ENCODE results near the gene TSC22D4.

- TF ChIP-seq EZH2 (IDR thresholded peaks at IDR 0.05) = no peak
- TF ChIP-seq FOXP2 (optimal IDR thresholded peaks at IDR 0.05; ENCODE audit: control extremely low read depth, extremely low read length, insufficient read depth) = no peak
Measured at GRCh38 chr7:100477871-100478267, 1.1 kb downstream of the TSC22D4 start.
